GM19463 (cell line): ENCODE measurements around the gene PLA2G3.

ENCODE experiments used
- ATAC-seq: cut with Tn5 transposase; IDR thresholded peaks from one replicate; pipeline ENCODE4 v1.9.1; 2021; ENCODE audit warnings: mild to moderate bottlenecking, moderate library complexity; ENCODE audit not compliant: unreplicated experiment

Gene PLA2G3

GRCh38 chr22:31088233-31088986 lies 51.9 kb downstream of the PLA2G3 start:
- ATAC-seq: no peak

- no peak for ATAC-seq
These were observed 52.5 kb downstream of the PLA2G3 start for GRCh38 chr22:31087744-31088215.

DNA sequence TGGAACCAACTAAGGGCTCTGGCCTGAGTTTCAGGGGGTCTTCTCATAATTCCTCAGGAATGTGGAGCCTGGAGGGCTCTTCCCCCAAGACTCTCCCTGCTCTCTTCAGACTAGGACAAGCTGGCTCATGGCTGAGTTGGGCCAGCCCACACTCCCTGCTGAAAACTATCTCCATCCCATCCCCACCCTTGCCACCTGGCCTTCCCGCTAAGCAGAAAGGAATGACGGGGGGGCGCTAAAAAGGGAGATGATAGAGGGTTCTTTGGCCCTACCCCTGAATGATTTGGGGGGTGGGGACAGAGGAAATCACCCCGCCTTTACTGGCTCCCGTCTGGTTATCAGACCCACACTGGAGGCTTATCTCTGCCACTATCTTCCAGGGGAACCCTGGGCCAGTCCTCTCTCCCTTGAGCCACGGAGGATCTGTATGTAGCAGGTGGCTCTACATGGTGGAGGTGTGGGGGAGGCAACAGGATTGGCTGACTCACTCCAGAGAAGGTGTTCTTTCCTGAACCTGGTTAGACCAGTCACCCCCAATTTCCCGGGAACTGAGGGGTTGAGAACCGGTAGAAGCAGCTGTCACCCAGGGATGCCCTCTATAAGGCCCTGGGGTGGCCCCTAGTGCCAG lies 53.5 kb downstream of the PLA2G3 start:
- ATAC-seq: no peak

GRCh38 chr22:31085928-31086327 lies 54.4 kb downstream of the PLA2G3 start:
- no peak for ATAC-seq

- no peak for ATAC-seq
These were observed 54.8 kb downstream of the PLA2G3 start for GRCh38 chr22:31085493-31085824.

DNA sequence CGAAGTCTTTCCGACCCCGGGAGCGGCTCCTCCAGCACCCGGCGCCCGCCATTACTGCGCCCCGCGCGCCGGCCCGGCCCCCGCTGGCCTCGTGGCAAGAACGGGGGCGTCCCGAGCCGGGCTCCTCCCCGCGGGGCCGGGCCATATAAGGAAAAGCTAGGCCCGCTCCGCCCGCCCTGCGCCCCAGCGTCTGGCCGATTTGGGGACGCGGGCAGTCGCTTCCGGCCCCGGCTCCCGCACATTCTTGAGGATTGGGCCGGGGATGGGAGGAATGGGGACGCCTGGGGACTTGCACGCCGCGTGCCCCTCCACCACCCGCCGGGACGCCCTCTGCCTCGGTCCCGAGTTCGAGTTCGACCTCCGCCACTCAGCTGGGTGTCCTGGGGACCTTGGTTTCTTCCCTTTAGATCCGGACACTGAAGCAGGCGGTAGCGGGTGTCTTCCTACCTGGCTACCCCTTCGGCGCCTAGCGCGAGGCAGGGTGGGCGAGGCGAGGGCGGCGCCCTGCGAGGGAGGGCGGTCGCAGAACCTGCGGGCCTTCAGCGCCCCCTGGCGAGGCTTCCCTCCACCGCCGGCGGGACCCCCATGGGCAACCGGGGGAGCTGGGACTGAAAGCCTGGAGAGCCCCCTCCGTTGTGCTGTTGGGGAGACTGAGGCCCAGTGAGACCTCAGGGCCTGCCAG lies 55.4 kb downstream of the PLA2G3 start:
- peak; percentile 60 for ATAC-seq
